Astrocyte of the cerebellum (primary cell): ENCODE data around the gene ABCA1.
A peak's percentile ranks its signal among the peaks of the same experiment; 100 is the strongest.

Experiments used
- DNase-seq: peaks from one replicate; pipeline ENCODE4 v3.0.0-alpha.2; 2011; ENCODE audit warnings: low read depth
- H3K4me3 ChIP-seq: 2 replicates; pipeline ENCODE4 v1.5.1; 2011; ENCODE audit warnings: mild to moderate bottlenecking, low read depth, low read length, moderate library complexity
- CTCF ChIP-seq: IDR thresholded peaks from 2 replicates; pipeline ENCODE4 v1.5.1; 2012; ENCODE audit warnings: low read length, low read depth, moderate library complexity, mild to moderate bottlenecking; ENCODE audit errors: missing control alignments
- in situ Hi-C: cut with HindIII; loops from 2 replicates; pipeline ENCODE4 v1.10.0; 2017; ENCODE audit warnings: low sequenced_read_pairs

The ABCA1 gene

GRCh38 chr9:104743376-104743985 lies 184.5 kb downstream of the ABCA1 start:
- no peak overlapping the region for H3K4me3 ChIP-seq
- in situ Hi-C loops, result no loop called here
- TF ChIP-seq CTCF, result peak; percentile 56
- DNase-seq, result peak; percentile 60

- TF ChIP-seq CTCF, result no peak
- no peak for DNase-seq
- no peak overlapping the region for H3K4me3 ChIP-seq
- in situ Hi-C loops, result no loop called here
These were observed 187.3 kb downstream of the ABCA1 start for GRCh38 chr9:104740621-104741020.

GRCh38 chr9:104738452-104738851 lies 189.5 kb downstream of the ABCA1 start:
- no peak overlapping the region for H3K4me3 ChIP-seq
- no peak for DNase-seq
- in situ Hi-C loops, result no loop called here
- no peak for TF ChIP-seq CTCF
